HG03025 (cell line): Measurements from ENCODE around the gene BRWD1.
"Not testable (repeated sequence)": the region's sequence is repeated elsewhere in the genome, so short reads cannot be mapped to it uniquely, and the experiment has no call there.

ENCODE experiments used
- ATAC-seq: cut with Tn5 transposase; IDR thresholded peaks from one replicate; pipeline ENCODE4 v1.9.1; 2021; ENCODE audit warnings: mild to moderate bottlenecking, moderate library complexity; ENCODE audit not compliant: unreplicated experiment, low FRiP score

BRWD1 gene

DNA sequence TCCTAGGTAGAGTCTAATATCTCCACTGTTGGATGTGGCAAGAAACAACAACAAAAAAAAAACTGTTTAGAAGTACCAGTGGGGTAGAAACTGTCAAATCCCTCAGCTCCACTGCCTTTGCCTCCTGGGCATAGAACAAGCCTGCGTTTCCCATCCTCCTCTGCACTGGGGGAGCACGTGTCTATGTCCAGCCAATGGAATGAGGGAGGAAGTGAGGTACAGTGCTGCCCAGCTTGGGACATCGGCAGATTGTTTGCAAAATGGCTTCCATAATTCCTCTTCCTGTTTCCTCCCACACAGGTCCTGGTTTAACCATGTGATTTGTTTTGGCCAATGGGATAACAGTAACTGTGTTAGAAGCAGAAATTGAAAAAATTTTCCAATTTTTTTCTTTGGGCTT is 169.2 kb downstream of the BRWD1 start:
- no peak for ATAC-seq

DNA sequence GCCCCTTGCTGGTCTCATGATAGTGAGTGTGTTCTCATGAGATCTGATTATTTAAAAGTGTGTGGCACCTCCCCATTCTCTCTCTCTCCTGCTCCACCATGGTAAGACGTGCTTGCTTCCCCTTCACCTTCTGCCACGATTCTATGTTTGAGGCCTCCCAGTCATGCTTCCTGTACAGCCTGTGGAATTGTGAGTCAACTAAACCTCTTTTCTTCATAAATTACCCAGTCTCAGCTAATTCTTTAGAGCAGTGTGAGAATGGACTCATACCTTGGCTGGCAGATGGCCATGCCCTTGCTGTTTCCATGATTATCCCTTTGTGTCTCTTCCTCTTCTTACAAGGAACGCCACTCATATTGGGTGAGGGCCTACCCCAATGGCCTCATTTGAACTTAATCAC is 170.5 kb downstream of the BRWD1 start:
- ATAC-seq, result no peak

DNA sequence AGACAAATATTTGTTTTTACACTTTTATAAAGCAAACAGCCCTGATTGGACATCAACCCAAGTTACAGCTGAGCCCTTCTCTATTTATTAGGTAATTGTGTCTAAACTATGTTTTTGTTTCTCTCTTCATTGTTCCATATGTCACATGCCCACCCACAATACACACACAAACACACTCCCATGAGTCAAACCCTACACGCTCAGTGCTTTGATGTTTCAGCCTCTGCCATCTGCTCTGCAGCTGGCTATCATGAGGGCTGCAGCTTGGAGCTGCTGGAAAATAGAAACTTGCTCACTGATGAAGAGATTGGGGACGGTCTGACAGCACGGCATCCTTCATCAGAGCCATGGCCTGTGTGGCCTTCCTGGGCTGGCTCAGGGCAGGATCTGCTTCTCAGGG is 171.9 kb downstream of the BRWD1 start:
- no peak for ATAC-seq

DNA sequence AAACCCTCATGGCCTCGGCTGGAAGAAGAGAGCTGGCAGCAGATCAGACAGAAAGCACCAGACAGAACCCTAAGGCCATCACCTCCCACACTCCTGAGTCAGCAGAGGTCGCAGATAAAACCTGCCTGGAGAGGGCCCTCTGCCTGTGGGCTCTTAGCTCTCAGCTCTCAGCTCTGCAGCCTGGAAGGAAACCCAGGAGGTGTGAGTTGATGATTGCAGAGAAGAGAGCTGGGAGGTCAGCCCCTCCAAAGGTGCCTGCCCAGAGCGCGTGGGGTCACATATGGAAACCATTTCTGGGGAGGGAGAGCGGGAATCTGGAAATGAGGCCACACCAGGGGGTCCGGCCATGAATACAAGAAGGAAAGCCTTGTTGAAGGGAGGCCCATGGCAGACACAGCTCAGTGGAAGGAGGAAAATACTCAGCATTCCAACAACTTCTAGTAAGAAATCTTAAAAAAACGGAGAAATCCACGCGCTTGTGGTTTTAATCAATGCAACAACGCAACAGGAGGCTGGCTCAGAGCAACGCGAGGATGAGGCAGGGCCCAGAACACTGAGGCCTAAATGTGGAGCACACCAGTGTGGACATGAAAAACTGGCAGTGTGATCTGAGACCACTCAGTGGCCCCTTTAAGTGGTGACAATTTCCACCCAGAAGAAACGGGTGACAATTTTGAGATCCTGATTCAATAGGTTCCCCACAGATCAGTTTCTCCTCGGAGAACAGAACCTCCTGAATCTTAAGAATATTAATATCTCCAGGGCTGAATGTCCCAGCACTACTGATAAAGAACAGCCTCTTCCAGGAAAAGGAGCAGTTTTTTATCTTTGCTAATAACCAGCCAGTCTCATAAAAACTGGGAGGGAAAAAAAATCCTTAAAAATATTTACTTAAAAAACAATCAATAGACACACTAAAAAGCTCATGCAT is 175.9 kb downstream of the BRWD1 start:
- no peak for ATAC-seq

DNA sequence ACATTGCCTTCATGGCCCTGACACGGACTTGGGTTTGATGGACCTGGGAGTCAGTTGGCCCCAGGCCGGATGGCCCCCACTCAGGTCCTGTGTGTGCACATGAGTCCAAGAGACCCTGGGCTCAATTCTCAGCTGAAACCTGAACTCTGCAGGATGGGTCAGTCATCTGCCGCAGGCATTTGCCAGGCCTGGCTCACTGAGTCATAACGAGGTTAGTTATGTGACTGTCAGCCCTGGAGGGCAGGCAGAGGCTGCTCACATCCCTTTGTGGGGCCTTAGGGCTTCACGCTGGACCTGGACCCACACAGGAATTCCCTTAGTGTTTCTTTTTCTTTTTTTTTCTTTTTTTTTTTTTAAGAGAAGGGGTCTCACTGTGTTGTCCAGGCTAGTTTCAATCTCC is 176.7 kb downstream of the BRWD1 start:
- no peak for ATAC-seq

DNA sequence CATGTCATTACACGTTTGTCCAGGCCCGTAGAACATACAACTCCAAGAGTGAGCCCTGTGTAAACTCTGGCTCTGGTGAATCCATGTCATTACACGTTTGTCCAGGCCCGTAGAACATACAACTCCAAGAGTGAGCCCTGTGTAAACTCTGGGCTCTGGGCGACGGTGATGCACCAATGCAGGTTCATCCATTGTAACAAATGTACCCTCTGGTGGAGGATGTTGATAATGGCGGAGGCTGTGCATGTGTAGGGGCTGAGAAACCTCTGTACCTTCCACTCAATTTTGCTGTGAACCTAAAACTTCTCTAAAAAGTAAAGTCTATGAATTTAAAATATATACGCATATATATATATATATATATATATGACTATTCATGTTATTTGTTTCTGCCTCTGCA is 177.3 kb downstream of the BRWD1 start:
- not testable (repeated sequence) for ATAC-seq

DNA sequence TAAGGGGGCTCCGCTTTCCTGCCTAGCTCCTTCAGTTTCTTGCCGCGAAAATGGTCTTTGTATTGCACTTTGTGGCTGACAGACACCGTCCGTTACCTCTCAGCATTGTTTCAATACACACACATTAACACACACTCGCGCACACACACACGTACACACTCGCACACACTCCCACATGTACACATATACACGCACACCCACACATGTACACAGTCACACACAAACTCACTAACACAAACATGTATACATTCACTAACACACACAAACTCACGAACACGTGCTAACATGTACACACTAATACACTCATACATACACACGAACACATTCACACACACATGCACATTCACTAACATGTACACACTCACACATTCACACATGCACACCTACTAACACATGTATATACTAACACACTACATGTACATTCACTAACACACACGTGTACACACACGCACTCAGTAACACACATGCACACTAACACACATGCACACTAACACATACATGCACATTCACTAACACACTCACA is 179.1 kb downstream of the BRWD1 start:
- no peak for ATAC-seq
